ENCODE results near the gene AP2B1. TPM values are rescaled to one million over a fixed set of nuclear protein-coding genes. Genes with fewer than 3 reads are reported as not detected.

Gene AP2B1
- total and polyA plus RNA-seq, 9 of the 15 experiments (the other 6 are each of a cell fraction or from before 2014, with no cell fraction given) = 60.1 to 287 (median 105) TPM

- TF ChIP-seq ZNF655 (CRISPR knock-in tag; IDR thresholded peaks at IDR 0.05) = no peak
- no peak for TF ChIP-seq ZNF217 (CRISPR knock-in tag; IDR thresholded peaks at IDR 0.05)
- peak in 1 of 2 experiments; percentile 70; a peak in 2 of 4 replicates for TF ChIP-seq ZMIZ1 (IDR thresholded peaks at IDR 0.05; ENCODE audit: low read depth in 2 of 2, low read length in 2 of 2)
- no peak; the same call in none of the 2 replicates for TF ChIP-seq EP300 (IDR thresholded peaks at IDR 0.05; ENCODE audit: low read length)
- TF ChIP-seq ZNF134 (CRISPR knock-in tag; conservative IDR thresholded peaks at IDR 0.05) = no peak
- no peak for TF ChIP-seq SLC30A9 (CRISPR knock-in tag; IDR thresholded peaks at IDR 0.05)
- peak; percentile 1; the same call in 1 of the 2 replicates for TF ChIP-seq AFF4 (CRISPR knock-in tag; IDR thresholded peaks at IDR 0.05)
- TF ChIP-seq ZNF324 (CRISPR knock-in tag; IDR thresholded peaks at IDR 0.05) = no peak
- TF ChIP-seq ZBTB5 (IDR thresholded peaks at IDR 0.05) = no peak
- TF ChIP-seq NFIX (CRISPR knock-in tag; IDR thresholded peaks at IDR 0.05; ENCODE audit: low read depth) = no peak
- peak; percentile 100 for TF ChIP-seq NBN (IDR thresholded peaks at IDR 0.05; ENCODE audit: low read depth)
- TF ChIP-seq ZNF445 (CRISPR knock-in tag; IDR thresholded peaks at IDR 0.05; ENCODE audit: low read depth) = no peak
- TF ChIP-seq DLX4 (CRISPR knock-in tag; IDR thresholded peaks at IDR 0.05) = no peak
- TF ChIP-seq EWSR1 (IDR thresholded peaks at IDR 0.05; ENCODE audit: borderline replicate concordance, low read depth, partially characterized antibody) = no peak
- TF ChIP-seq MAFK (IDR thresholded peaks at IDR 0.05; ENCODE audit: low read length) = no peak; the same call in 1 of the 2 replicates
- peak; percentile 66 for TF ChIP-seq DPF2 (IDR thresholded peaks at IDR 0.05)
Observed at GRCh38 chr17:35587074-35587961, at the start of gene AP2B1 (continued).

All from K562 (cell line).